Measurements from ENCODE around the gene ERC1. TPM values are rescaled to one million over a fixed set of nuclear protein-coding genes. Genes with fewer than 3 reads are reported as not detected.

Gene ERC1
- polyA plus RNA-seq, 1 donor from 2014 or later = 7.1 TPM

DNA sequence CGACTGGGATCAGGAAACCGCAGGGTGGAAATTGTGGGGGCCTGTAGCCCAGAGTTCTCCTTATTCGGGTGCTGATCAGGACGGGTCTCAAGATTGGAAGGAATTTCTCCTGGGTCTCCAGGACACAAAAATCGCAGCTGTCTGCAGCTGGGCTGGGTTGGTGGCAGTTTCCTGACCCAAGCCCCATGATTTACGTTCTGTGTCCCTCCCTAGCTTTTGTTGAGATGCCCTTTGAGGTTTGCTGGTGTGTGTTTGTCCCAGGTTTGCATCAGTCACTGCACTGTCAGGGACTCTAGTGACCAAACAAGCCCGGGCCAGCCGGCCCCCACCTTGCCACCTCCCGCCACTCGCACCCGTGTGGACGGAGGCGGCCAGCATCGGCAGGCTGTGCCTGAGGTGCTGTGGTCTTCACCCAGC, 513.9 kb downstream of the ERC1 start:
- Histone ChIP-seq H3K9ac (ENCODE audit: low read length) (no peak overlapping the region), H3F3A (ENCODE audit: insufficient read depth, low read length, poor library complexity, severe bottlenecking) (no peaks in the 10 kb centered on the region), H3K9me3 (ENCODE audit: low read length) (no peaks in the 10 kb centered on the region), H4K20me1 (ENCODE audit: insufficient read depth) (no peaks in the 10 kb centered on the region), H3K36me3 (ENCODE audit: insufficient read depth, low read length) (no peaks in the 10 kb centered on the region), H3K4me3 (ENCODE audit: low read length) (no peak overlapping the region), H3K27me3 (ENCODE audit: insufficient read depth, low read depth, low read length) (no peaks in the 10 kb centered on the region), H3K9me2 (ENCODE audit: insufficient read depth, low read length) (no peaks in the 10 kb centered on the region), H3K79me2 (replicated peaks; ENCODE audit: insufficient read depth, low read length) (no peaks in the 10 kb centered on the region), H3K4me2 (ENCODE audit: low read length) (no peak overlapping the region), H3K27ac (ENCODE audit: low read length) (no peak overlapping the region), H2AFZ (ENCODE audit: low read depth, low read length) (no peak overlapping the region)
- TF ChIP-seq MXI1 (conservative IDR thresholded peaks at IDR 0.05; ENCODE audit: poor library complexity, severe bottlenecking) = no peak
- TF ChIP-seq, protein P1, sequence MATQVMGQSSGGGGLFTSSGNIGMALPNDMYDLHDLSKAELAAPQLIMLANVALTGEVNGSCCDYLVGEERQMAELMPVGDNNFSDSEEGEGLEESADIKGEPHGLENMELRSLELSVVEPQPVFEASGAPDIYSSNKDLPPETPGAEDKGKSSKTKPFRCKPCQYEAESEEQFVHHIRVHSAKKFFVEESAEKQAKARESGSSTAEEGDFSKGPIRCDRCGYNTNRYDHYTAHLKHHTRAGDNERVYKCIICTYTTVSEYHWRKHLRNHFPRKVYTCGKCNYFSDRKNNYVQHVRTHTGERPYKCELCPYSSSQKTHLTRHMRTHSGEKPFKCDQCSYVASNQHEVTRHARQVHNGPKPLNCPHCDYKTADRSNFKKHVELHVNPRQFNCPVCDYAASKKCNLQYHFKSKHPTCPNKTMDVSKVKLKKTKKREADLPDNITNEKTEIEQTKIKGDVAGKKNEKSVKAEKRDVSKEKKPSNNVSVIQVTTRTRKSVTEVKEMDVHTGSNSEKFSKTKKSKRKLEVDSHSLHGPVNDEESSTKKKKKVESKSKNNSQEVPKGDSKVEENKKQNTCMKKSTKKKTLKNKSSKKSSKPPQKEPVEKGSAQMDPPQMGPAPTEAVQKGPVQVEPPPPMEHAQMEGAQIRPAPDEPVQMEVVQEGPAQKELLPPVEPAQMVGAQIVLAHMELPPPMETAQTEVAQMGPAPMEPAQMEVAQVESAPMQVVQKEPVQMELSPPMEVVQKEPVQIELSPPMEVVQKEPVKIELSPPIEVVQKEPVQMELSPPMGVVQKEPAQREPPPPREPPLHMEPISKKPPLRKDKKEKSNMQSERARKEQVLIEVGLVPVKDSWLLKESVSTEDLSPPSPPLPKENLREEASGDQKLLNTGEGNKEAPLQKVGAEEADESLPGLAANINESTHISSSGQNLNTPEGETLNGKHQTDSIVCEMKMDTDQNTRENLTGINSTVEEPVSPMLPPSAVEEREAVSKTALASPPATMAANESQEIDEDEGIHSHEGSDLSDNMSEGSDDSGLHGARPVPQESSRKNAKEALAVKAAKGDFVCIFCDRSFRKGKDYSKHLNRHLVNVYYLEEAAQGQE (IDR thresholded peaks at IDR 0.05; ENCODE audit: borderline replicate concordance) = no peak
- no peak for TF ChIP-seq SMC3 (conservative IDR thresholded peaks at IDR 0.05; ENCODE audit: poor library complexity)
- TF ChIP-seq EZH2 (IDR thresholded peaks at IDR 0.05; ENCODE audit: borderline replicate concordance, insufficient read depth, low read length, poor library complexity, severe bottlenecking) = no peak
- TF ChIP-seq, protein P2, sequence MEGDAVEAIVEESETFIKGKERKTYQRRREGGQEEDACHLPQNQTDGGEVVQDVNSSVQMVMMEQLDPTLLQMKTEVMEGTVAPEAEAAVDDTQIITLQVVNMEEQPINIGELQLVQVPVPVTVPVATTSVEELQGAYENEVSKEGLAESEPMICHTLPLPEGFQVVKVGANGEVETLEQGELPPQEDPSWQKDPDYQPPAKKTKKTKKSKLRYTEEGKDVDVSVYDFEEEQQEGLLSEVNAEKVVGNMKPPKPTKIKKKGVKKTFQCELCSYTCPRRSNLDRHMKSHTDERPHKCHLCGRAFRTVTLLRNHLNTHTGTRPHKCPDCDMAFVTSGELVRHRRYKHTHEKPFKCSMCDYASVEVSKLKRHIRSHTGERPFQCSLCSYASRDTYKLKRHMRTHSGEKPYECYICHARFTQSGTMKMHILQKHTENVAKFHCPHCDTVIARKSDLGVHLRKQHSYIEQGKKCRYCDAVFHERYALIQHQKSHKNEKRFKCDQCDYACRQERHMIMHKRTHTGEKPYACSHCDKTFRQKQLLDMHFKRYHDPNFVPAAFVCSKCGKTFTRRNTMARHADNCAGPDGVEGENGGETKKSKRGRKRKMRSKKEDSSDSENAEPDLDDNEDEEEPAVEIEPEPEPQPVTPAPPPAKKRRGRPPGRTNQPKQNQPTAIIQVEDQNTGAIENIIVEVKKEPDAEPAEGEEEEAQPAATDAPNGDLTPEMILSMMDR (IDR thresholded peaks at IDR 0.05; ENCODE audit: poor library complexity, severe bottlenecking) = no peak
- TF ChIP-seq EP300 (conservative IDR thresholded peaks at IDR 0.05; ENCODE audit: poor library complexity, severe bottlenecking) = no peak
- no peak for TF ChIP-seq TAF1 (IDR thresholded peaks at IDR 0.05; ENCODE audit: low read depth)
- TF ChIP-seq POLR2AphosphoS5 (IDR thresholded peaks at IDR 0.05) = no peak
- TF ChIP-seq RAD21 (conservative IDR thresholded peaks at IDR 0.05) = no peak

DNA sequence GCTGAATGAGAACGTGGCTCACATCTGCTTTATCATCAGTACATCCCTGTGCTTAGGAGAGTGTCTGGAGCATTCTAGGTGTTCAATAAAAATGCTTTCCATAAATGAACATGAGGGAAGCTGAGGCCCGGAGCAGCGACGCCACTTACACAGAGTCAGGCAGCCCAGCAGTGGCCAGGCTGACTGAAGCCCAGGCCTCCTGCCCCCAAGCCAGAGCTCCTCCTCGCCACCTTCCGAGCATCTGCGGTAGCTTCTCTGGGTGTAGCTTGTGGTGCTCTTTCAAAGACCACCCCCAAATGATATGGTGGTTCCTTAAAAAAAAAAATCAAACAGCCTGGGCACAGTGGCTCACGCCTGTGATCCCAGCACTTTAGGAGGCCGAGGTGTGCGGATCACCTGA, 514.6 kb downstream of the ERC1 start:
- Histone ChIP-seq H3K9me3 (ENCODE audit: low read length) (no peaks in the 10 kb centered on the region), H3K27me3 (ENCODE audit: insufficient read depth, low read depth, low read length) (no peaks in the 10 kb centered on the region), H3K27ac (ENCODE audit: low read length) (no peak overlapping the region), H2AFZ (ENCODE audit: low read depth, low read length) (no peak overlapping the region), H3K9ac (ENCODE audit: low read length) (no peak overlapping the region), H3K79me2 (replicated peaks; ENCODE audit: insufficient read depth, low read length) (no peaks in the 10 kb centered on the region), H3K9me2 (ENCODE audit: insufficient read depth, low read length) (no peaks in the 10 kb centered on the region), H3K4me2 (ENCODE audit: low read length) (no peak overlapping the region), H4K20me1 (ENCODE audit: insufficient read depth) (no peaks in the 10 kb centered on the region), H3K4me3 (ENCODE audit: low read length) (no peak overlapping the region), H3F3A (ENCODE audit: insufficient read depth, low read length, poor library complexity, severe bottlenecking) (no peaks in the 10 kb centered on the region), H3K36me3 (ENCODE audit: insufficient read depth, low read length) (no peaks in the 10 kb centered on the region)
- no peak for TF ChIP-seq RAD21 (conservative IDR thresholded peaks at IDR 0.05)
- TF ChIP-seq TAF1 (IDR thresholded peaks at IDR 0.05; ENCODE audit: low read depth) = no peak
- TF ChIP-seq, protein P2 (IDR thresholded peaks at IDR 0.05; ENCODE audit: poor library complexity, severe bottlenecking) = no peak
- no peak for TF ChIP-seq MXI1 (conservative IDR thresholded peaks at IDR 0.05; ENCODE audit: poor library complexity, severe bottlenecking)
- no peak for TF ChIP-seq EZH2 (IDR thresholded peaks at IDR 0.05; ENCODE audit: borderline replicate concordance, insufficient read depth, low read length, poor library complexity, severe bottlenecking)
- TF ChIP-seq SMC3 (conservative IDR thresholded peaks at IDR 0.05; ENCODE audit: poor library complexity) = no peak
- TF ChIP-seq, protein P1 (IDR thresholded peaks at IDR 0.05; ENCODE audit: borderline replicate concordance) = no peak
- TF ChIP-seq POLR2AphosphoS5 (IDR thresholded peaks at IDR 0.05) = no peak
- no peak for TF ChIP-seq EP300 (conservative IDR thresholded peaks at IDR 0.05; ENCODE audit: poor library complexity, severe bottlenecking)

All from neural cell (in vitro differentiated cells).